ENCODE results near the gene SYT9. TPM values are rescaled to one million over a fixed set of nuclear protein-coding genes. Genes with fewer than 3 reads are reported as not detected.

The SYT9 gene
- 0.07 TPM in 1 of 2 replicates, not detected in the other for total RNA-seq

GRCh38 chr11:7251836-7252682, at the start of gene SYT9:
Gene SYT9 (plus strand): TSS chr11:7251904. CDS start chr11:7252187, 283 bp downstream.

GRCh38 chr11:7485186-7486097, 233.7 kb downstream of the SYT9 start, which contains the start of gene OLFML1:
Gene OLFML1 (plus strand): TSS chr11:7485506. CDS start chr11:7485876, 370 bp downstream.

GRCh38 chr11:7513234-7514098, 261.8 kb downstream of the SYT9 start, which contains the start of gene PPFIBP2:
Gene PPFIBP2 (plus strand): TSS chr11:7513999. CDS start chr11:7549476, 35,477 bp downstream.

Other genes with a start within 250 kb of the SYT9 start
- gene ZNF214, start 231.6 kb upstream of the SYT9 start, total RNA-seq, result 2.6 and 2.7 TPM in 2 replicates
- gene NLRP14, start 231.4 kb upstream of the SYT9 start, total RNA-seq, result 0.07 and 0.10 TPM in 2 replicates
- not detected in 2 replicates for gene RBMXL2, start 162.9 kb upstream of the SYT9 start, total RNA-seq
- 3.4 and 51.0 TPM in 2 replicates for gene OLFML1, start 233.6 kb downstream of the SYT9 start, total RNA-seq